Activated CD8-positive, alpha-beta T cell treated with anti-CD3 and anti-CD28 coated beads for 36 hours (primary cell): ENCODE results near the gene PRKX. TPM values are rescaled to one million over a fixed set of nuclear protein-coding genes. Genes with fewer than 3 reads are reported as not detected.
"Not testable (repeated sequence)": the region's sequence is repeated elsewhere in the genome, so short reads cannot be mapped to it uniquely, and the experiment has no call there.

Experiments used
- ATAC-seq: fragments of 200-7000 bp; cut with Tn5 transposase; one replicate; pipeline ENCODE4 v1.10.0; 2021; ENCODE audit warnings: mild to moderate bottlenecking, moderate library complexity
- CTCF ChIA-PET: fragments of 350-600 bp; sonication (Branson Sonifier 250); formaldehyde crosslinking; loops from one replicate; lab custom pipeline; 2021; ENCODE audit warnings: antibody characterized with exemption; lab: Charles Lee
- POLR2A ChIA-PET: fragments of 350-600 bp; sonication (Branson Sonifier 250); formaldehyde crosslinking; loops from one replicate; lab custom pipeline; 2021; ENCODE audit warnings: antibody characterized with exemption; lab: Charles Lee
- DNase-seq: peaks from one replicate; pipeline ENCODE4 v3.0.0-alpha.2; 2020
- H3K27ac Mint-ChIP-seq: one replicate; pipeline ENCODE4 v1.8.0; 2021; ENCODE audit warnings: mild to moderate bottlenecking, mixed read lengths
- H3K27me3 Mint-ChIP-seq: one replicate; pipeline ENCODE4 v1.8.0; 2021; ENCODE audit warnings: mixed read lengths
- H3K36me3 Mint-ChIP-seq: one replicate; pipeline ENCODE4 v1.8.0; 2021; ENCODE audit warnings: low read depth, mixed read lengths
- H3K4me1 Mint-ChIP-seq: one replicate; pipeline ENCODE4 v1.8.0; 2021; ENCODE audit warnings: low read depth, mixed read lengths
- H3K4me3 Mint-ChIP-seq: one replicate; pipeline ENCODE4 v1.8.0; 2021; ENCODE audit warnings: mild to moderate bottlenecking, moderate library complexity, mixed read lengths
- H3K9me3 Mint-ChIP-seq: one replicate; pipeline ENCODE4 v1.8.0; 2021; ENCODE audit warnings: mixed read lengths
- CTCF ChIP-seq: fragments of 200-600 bp; IDR thresholded peaks from one replicate; pipeline ENCODE4 v1.8.0; 2022; ENCODE audit warnings: antibody characterized with exemption, mild to moderate bottlenecking
- intact Hi-C: fragments of 100-400 bp; cut with micrococcal nuclease; formaldehyde crosslinking; loops from one replicate; pipeline ENCODE4 v1.10.0; 2022
- total RNA-seq, 2 experiments: library from RNA; stranded (reverse); gene quantifications; one replicate each; pipeline ENCODE4 v1.2.3, GENCODE V29; 2021

PRKX gene
- total RNA-seq, result 10 to 100 TPM; 54.4 to 59.9 TPM

- peak; percentile 57 for DNase-seq
- no peak for TF ChIP-seq CTCF
- POLR2A ChIA-PET, result interaction anchor here (0.9 kb wide), 1 partner anchor 13 kb away, joined by 3 read pairs; no protein-coding TSS in a partner anchor
- H3K4me3 Mint-ChIP-seq, result peak within 1 kb of the TSS; percentile 86
- CTCF ChIA-PET, result no interaction called here
- H3K36me3 Mint-ChIP-seq, result peaks cover 12% of the 10 kb centered on the region
- H3K4me1 Mint-ChIP-seq, result peaks cover 22% of the 10 kb centered on the region
- no peaks in the 10 kb centered on the region for H3K9me3 Mint-ChIP-seq
- H3K27ac Mint-ChIP-seq, result peak within 1 kb of the TSS; percentile 89
- intact Hi-C loops, result no loop called here
- H3K27me3 Mint-ChIP-seq, result no peaks in the 10 kb centered on the region
- peak; percentile 82 for ATAC-seq
Measured at GRCh38 chrX:3713225-3713936, at the start of gene PRKX. Gene PRKX, minus strand, starts transcription at chrX:3713649. Its CDS starts 396 bp downstream, at chrX:3713253.

- ATAC-seq (no peak), DNase-seq (no peak)
- Mint-ChIP-seq H3K4me1 (no peaks in the 10 kb centered on the region), H3K9me3 (no peaks in the 10 kb centered on the region), H3K27ac (no peak overlapping the region), H3K27me3 (peaks cover 1% of the 10 kb centered on the region), H3K4me3 (no peak overlapping the region), H3K36me3 (no peaks in the 10 kb centered on the region)
- TF ChIP-seq CTCF, result no peak
- intact Hi-C loops, result no loop called here
- ChIA-PET CTCF (no interaction called here), POLR2A (no interaction called here)
Measured at GRCh38 chrX:3763111-3763510, 49.7 kb upstream of the PRKX start.

- no peak for TF ChIP-seq CTCF
- no peak for ATAC-seq
- DNase-seq, result no peak
- intact Hi-C loops, result no loop called here
- Mint-ChIP-seq H3K4me1 (no peaks in the 10 kb centered on the region), H3K27me3 (no peaks in the 10 kb centered on the region), H3K9me3 (no peaks in the 10 kb centered on the region), H3K4me3 (no peak overlapping the region), H3K36me3 (no peaks in the 10 kb centered on the region), H3K27ac (no peak overlapping the region)
- POLR2A ChIA-PET, result no interaction called here
- CTCF ChIA-PET, result no interaction called here
Measured at GRCh38 chrX:3757510-3758025, 44.1 kb upstream of the PRKX start.

GRCh38 chrX:3748052-3748559, 34.7 kb upstream of the PRKX start:
- ATAC-seq (no peak), DNase-seq (no peak)
- ChIA-PET POLR2A (no interaction called here), CTCF (no interaction called here)
- H3K4me1 Mint-ChIP-seq, result peaks cover 16% of the 10 kb centered on the region
- no peaks in the 10 kb centered on the region for H3K36me3 Mint-ChIP-seq
- no peak for TF ChIP-seq CTCF
- H3K9me3 Mint-ChIP-seq, result no peaks in the 10 kb centered on the region
- H3K4me3 Mint-ChIP-seq, result no peak overlapping the region
- no peak overlapping the region for H3K27ac Mint-ChIP-seq
- intact Hi-C loops, result no loop called here
- H3K27me3 Mint-ChIP-seq, result no peaks in the 10 kb centered on the region

- Mint-ChIP-seq H3K4me3 (peak overlapping the region; percentile 15), H3K27me3 (no peaks in the 10 kb centered on the region), H3K36me3 (peaks cover 6% of the 10 kb centered on the region), H3K9me3 (peaks cover 3% of the 10 kb centered on the region), H3K27ac (peak overlapping the region; percentile 68), H3K4me1 (peaks cover 19% of the 10 kb centered on the region)
- peak; percentile 94 for ATAC-seq
- ChIA-PET POLR2A (no interaction called here), CTCF (no interaction called here)
- DNase-seq, result peak; percentile 72
- intact Hi-C loops, result no loop called here
- TF ChIP-seq CTCF, result no peak
Measured at GRCh38 chrX:3743801-3744439, 30.5 kb upstream of the PRKX start.

DNA sequence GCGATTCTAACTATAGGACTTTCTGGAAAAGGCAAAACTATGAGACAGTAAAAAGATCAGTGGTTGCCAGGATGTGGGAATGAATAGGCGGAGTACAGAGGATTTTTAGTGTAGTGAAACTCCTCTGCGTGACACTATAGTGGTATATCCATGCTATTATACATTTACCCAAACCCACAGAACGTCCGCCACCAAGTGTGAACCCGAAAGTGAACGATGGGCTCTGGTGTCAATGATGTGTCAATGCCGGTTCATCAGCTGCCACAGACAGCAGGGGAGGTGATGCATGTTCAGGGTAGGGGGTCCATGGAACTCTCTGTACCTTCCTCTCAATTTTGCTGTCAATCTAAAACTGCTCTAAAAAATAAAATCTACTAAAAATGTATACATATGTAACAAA, 27.5 kb upstream of the PRKX start:
- CTCF ChIA-PET, H3K27ac Mint-ChIP-seq, H3K27me3 Mint-ChIP-seq, H3K9me3 Mint-ChIP-seq, ATAC-seq, H3K4me3 Mint-ChIP-seq, H3K36me3 Mint-ChIP-seq, intact Hi-C loops, POLR2A ChIA-PET: not testable (repeated sequence)
- H3K4me1 Mint-ChIP-seq, result peaks cover 21% of the 10 kb centered on the region
- peak; percentile 5 for DNase-seq
